GM19239 (cell line): ENCODE data around the gene PGLYRP4.

Experiments used
- DNase-seq: peaks from one replicate; pipeline ENCODE4 v3.0.0; 2011; ENCODE audit warnings: low spot score; ENCODE audit not compliant: insufficient read length
- FAIRE-seq: peaks from 2 replicates; lab custom pipeline; 2011; peaks lifted over from hg19 to GRCh38; lab: Jason Lieb, UNC

PGLYRP4 gene, protein sequence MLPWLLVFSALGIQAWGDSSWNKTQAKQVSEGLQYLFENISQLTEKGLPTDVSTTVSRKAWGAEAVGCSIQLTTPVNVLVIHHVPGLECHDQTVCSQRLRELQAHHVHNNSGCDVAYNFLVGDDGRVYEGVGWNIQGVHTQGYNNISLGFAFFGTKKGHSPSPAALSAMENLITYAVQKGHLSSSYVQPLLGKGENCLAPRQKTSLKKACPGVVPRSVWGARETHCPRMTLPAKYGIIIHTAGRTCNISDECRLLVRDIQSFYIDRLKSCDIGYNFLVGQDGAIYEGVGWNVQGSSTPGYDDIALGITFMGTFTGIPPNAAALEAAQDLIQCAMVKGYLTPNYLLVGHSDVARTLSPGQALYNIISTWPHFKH

GRCh38 chr1:153348511-153349362 is at the start of gene PGLYRP4:
Gene PGLYRP4 (minus strand): TSS chr1:153348841. CDS start chr1:153347932, 909 bp downstream.
- no peak for FAIRE-seq

GRCh38 chr1:153397924-153398651 is 49.4 kb upstream of the PGLYRP4 start:
- no peak for DNase-seq
- FAIRE-seq, result no peak

More at GRCh38 chr1:153348511-153349362, at the start of gene PGLYRP4:
- no peak for DNase-seq

DNA sequence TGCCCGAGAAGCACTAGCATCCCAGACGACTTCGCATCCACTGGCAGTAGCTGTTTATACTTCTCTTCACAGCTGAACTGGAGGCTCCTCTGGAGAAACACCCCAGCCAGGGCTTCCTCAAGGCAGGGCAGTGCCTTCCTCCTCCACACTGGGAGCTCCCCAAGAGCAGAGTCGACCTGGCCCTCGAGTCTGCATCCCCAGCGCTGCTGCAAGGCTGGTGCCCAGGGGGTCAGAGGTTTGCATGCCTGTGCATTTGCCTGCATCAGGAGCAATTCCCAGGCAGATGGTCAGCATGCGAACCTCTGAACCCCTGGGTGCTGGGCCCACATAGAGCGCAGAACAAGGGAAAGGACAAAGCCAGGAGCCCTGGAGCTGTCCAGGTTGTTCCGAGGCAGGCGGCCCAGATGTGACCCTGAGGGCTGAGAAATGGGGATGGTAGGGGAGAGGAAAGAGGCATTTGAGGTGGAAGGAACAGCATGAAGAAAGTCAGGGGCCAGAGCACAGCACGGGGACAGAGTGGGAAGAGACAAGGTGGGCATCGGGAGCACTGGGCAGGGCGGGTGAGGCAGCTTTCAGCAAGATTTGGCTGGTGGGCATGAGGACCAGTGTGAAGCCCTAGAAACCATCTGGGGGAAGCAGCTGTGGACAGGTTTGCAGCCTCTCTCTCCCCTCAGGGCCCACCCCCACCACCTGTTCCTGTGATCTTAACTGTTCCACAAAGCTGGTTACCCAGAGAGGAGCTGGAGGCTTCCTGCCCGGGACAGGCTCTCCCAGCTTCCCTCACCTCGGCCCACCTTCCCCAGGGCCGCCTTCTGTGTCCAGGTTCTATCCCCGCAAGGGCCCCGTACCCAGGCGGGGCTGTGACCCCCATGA is 48.6 kb upstream of the PGLYRP4 start:
- DNase-seq, result no peak
- no peak for FAIRE-seq

DNA sequence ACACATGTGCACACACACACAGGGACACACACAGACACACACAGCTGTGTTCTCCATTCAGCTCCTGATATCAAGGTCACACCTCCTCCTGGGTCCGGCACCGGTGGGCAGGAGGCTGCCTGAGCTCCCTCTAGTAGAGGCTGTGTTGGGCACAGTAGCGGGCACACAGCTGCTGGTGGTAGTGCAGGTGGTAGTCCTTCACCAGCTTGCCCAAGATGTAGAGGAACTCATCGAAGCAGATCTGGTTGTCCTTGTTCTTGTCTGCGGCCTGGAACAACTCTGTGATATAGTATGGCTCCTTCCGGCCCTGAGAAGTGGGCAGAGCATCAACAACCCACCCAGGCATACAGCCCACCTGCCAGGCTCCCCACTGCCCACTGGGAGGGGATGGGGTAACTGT is 47.8 kb upstream of the PGLYRP4 start:
- FAIRE-seq, result no peak
- DNase-seq, result no peak

DNA sequence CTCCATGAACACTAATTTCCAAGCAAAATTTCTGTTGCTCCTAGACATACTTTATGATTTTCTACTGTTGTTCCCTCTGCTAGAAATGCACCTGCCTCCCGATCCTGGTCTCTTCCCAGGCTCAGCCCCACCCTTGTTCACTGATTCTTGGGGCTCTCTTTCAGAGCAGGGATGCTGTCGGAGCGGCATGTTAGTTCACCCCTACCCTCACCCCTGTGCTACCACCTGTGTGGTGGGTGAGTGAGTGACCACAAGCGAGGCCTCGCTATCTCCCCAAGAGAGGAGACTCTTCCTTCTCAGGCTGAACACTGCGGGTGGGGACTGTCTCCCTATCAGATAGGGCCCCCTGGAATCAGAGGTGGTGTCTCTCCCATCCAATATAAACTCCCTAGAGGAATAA is 47.1 kb upstream of the PGLYRP4 start:
- DNase-seq (no peak), FAIRE-seq (no peak)

DNA sequence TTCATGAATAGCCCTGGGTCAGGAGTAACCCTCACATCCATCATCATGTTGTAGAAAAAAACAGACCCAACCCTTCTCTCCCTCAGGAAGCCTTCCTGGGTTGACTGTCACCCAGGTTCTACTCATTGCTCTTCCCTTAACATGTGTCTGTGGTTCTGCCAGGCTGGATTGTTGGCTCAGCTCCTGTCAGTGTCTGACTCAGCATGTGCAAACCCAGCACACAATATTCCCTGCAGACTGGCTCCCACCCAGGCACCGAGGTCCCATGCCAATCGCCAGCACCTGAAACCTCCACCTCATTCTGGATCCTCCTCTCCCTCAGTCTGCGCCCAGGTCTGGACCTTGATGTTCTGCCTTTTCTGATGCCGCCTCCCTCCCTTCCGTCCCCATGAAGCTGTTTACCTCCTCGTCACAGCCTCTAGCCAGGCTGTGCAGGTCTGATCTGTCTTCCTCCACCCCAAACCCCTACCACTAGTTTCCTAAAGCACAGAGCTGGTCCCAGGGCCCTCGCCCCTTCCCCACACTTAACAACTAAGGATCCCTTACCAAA is 46.6 kb upstream of the PGLYRP4 start:
- no peak for FAIRE-seq
- DNase-seq, result no peak

DNA sequence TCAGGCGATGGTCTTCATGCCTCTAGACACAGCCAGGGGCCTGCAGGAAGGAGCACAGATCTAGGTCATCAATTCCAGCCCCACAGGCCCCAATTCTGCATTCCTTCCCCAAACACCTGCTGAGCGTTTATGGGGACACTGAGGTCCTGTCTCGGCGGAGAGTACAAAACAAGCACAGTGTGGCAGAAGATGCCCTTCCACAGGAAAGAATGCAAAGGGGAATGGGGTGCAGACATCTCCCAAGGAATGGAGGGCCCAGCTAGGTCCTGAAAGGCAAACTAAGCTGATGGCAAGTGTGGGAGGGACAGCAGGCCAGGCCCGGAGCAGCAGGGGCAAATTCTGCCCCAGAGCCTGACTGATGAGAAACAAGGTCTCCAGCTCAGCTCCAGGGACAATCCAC is 45.8 kb upstream of the PGLYRP4 start:
- DNase-seq, result no peak
- no peak for FAIRE-seq

GRCh38 chr1:153393926-153394325 is 45.3 kb upstream of the PGLYRP4 start:
- DNase-seq (no peak), FAIRE-seq (no peak)

GRCh38 chr1:153392822-153393221 is 44.2 kb upstream of the PGLYRP4 start:
- no peak for DNase-seq
- no peak for FAIRE-seq

DNA sequence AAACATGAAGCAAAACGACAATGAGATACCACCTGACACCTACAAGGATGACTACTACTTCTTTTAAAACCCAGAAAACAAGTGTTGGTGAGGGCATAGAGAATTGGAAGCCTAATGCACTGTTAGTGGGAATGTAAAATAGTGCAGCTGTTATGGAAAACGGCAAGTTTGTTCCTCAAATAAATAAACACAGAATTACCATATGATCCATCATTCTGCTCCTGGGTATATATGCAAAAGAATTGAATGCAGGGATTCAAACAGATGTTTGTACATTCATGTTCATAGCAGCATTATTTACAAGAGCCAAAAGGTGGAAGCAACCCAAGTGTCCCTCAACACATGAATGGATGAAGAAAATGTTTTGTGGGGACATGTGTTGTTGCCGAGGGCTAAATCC is 43.6 kb upstream of the PGLYRP4 start:
- no peak for FAIRE-seq
- no peak for DNase-seq

- FAIRE-seq (no peak), DNase-seq (no peak)
Observed at GRCh38 chr1:153390938-153391710, 42.5 kb upstream of the PGLYRP4 start, which contains the start of gene S100A8. Gene S100A8 (minus strand): TSS chr1:153391073. CDS start chr1:153390535, 538 bp downstream.

GRCh38 chr1:153389973-153390879 is 41.6 kb upstream of the PGLYRP4 start:
- DNase-seq (no peak), FAIRE-seq (no peak)

- FAIRE-seq (no peak), DNase-seq (no peak)
Observed at GRCh38 chr1:153389401-153389800, 40.8 kb upstream of the PGLYRP4 start.

DNA sequence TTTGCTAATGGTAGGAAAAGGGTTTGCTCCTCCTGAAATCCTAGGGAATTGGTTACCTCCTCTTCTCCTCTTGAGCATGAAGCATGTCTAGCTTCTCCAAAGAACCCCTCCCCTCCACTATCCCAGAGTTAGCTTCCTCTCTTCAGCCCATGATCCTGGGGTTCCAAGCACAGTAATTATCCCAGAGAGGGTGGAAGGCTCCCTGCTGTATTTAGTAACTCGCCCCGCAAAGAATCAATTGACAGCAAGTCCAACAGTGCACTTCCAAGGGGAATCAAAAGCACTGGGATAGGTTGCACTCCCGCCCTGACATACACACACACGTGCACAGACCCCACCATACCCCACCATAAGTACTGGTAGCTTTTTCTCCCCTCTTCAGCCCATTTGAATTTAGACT is 39.1 kb upstream of the PGLYRP4 start:
- FAIRE-seq (no peak), DNase-seq (no peak)

DNA sequence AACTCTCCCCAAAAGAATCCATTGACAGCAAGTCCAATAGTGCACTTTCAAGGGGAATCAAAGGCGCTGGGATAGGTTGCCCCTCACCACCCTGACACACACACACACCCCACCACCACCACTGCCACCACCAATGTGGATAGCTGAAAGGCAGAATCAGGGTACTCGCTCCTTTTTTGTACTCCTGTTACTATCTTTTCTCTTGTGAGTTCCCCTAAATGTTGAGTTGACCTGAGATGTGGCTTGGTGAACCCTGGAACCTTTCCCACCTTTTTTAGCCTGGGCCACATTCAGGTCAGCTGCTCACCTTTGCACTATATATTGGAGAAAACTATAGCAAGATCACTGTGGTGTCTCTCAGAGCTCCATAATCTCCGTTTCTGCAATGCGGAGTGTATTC is 38.4 kb upstream of the PGLYRP4 start:
- no peak for DNase-seq
- FAIRE-seq, result no peak

GRCh38 chr1:153386500-153386901 is 37.9 kb upstream of the PGLYRP4 start:
- FAIRE-seq, result no peak
- no peak for DNase-seq

- no peak for FAIRE-seq
- no peak for DNase-seq
Observed at GRCh38 chr1:153384958-153385580, 36.4 kb upstream of the PGLYRP4 start.
